Lower leg skin (tissue), 3 donors: ENCODE measurements around the gene ZBTB20.

Source experiments
- POLR2A ChIP-seq, 2 donors: fragments of 450-650 bp; IDR thresholded peaks; one replicate each; pipeline ENCODE4 v1.6.1; 2016 to 2017; ENCODE audit warnings: antibody characterized with exemption in 2 of 2, mild to moderate bottlenecking in 1 of 2, moderate library complexity in 1 of 2
- TF ChIP-seq, protein P1 (sequence below), 3 donors: fragments of 450-650 bp; IDR thresholded peaks; one replicate each; pipeline ENCODE4 v1.5.1; 2016; ENCODE audit warnings: antibody characterized with exemption in 3 of 3, mild to moderate bottlenecking in 3 of 3, moderate library complexity in 2 of 3

DNA sequence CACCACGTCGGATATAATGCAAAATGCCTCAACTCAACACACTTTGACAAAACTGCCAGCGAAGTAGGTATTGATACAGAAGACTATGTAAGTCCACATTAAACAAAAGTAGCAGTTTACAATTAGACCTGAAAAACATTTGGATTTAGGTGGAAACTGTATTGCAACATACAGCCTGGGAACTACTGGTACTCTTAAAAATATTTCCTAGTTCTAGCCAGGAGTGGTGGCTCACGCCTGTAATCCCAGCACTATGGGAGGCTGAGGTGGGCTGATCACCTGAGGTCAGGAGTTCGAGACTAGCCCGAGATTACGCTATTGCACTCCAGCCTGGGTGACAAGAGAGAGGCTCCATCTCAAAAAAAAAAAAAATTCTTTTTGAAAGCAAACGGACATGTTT, 246.2 kb downstream of the ZBTB20 start:
- TF ChIP-seq, protein P1, sequence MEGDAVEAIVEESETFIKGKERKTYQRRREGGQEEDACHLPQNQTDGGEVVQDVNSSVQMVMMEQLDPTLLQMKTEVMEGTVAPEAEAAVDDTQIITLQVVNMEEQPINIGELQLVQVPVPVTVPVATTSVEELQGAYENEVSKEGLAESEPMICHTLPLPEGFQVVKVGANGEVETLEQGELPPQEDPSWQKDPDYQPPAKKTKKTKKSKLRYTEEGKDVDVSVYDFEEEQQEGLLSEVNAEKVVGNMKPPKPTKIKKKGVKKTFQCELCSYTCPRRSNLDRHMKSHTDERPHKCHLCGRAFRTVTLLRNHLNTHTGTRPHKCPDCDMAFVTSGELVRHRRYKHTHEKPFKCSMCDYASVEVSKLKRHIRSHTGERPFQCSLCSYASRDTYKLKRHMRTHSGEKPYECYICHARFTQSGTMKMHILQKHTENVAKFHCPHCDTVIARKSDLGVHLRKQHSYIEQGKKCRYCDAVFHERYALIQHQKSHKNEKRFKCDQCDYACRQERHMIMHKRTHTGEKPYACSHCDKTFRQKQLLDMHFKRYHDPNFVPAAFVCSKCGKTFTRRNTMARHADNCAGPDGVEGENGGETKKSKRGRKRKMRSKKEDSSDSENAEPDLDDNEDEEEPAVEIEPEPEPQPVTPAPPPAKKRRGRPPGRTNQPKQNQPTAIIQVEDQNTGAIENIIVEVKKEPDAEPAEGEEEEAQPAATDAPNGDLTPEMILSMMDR (IDR thresholded peaks at IDR 0.05) = no peak
- TF ChIP-seq POLR2A (IDR thresholded peaks at IDR 0.05) = no peak
